Stimulated activated memory B cell treated with anti-CD40 and anti-IgM and Interleukin-4, amounts not matched to agents 10 μg/mL and 1 μg/mL and 100 μg/mL, for 72 hours (primary cell): ENCODE measurements around the gene C2CD4C.
"Not testable (repeated sequence)": the region's sequence is repeated elsewhere in the genome, so short reads cannot be mapped to it uniquely, and the experiment has no call there.

Experiments used
- ATAC-seq: fragments of 150-1000 bp; cut with Tn5 transposase; 2 replicates; pipeline ENCODE4 v1.10.0; 2021
- H3K27ac Mint-ChIP-seq: one replicate; pipeline ENCODE4 v1.8.0; 2022; ENCODE audit warnings: mild to moderate bottlenecking, mixed read lengths
- H3K27me3 Mint-ChIP-seq: one replicate; pipeline ENCODE4 v1.8.0; 2022; ENCODE audit warnings: mixed read lengths
- H3K36me3 Mint-ChIP-seq: one replicate; pipeline ENCODE4 v1.8.0; 2022; ENCODE audit warnings: mixed read lengths
- H3K4me1 Mint-ChIP-seq: one replicate; pipeline ENCODE4 v1.8.0; 2022; ENCODE audit warnings: mixed read lengths
- H3K4me3 Mint-ChIP-seq: one replicate; pipeline ENCODE4 v1.8.0; 2022; ENCODE audit warnings: mild to moderate bottlenecking, moderate library complexity, mixed read lengths
- H3K9me3 Mint-ChIP-seq: one replicate; pipeline ENCODE4 v1.8.0; 2022; ENCODE audit warnings: mixed read lengths

Gene C2CD4C

DNA sequence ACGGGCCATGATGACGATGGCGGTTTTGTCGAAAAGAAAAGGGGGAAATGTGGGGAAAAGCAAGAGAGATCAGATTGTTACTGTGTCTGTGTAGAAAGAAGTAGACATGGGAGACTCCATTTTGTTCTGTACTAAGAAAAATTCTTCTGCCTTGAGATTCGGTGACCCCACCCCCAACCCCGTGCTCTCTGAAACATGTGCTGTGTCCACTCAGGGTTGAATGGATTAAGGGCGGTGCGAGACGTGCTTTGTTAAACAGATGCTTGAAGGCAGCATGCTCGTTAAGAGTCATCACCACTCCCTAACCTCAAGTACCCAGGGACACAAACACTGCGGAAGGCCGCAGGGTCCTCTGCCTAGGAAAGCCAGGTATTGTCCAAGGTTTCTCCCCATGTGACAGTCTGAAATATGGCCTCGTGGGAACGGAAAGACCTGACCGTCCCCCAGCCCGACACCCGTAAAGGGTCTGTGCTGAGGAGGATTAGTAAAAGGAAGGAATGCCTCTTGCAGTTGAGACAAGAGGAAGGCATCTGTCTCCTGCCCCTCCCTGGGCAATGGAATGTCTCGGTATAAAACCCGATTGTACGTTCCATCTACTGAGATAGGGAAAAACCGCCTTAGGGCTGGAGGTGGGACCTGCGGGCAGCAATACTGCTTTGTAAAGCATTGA, 22.2 kb downstream of the C2CD4C start:
- peaks cover 13% of the 10 kb centered on the region for H3K9me3 Mint-ChIP-seq
- peaks cover 18% of the 10 kb centered on the region for H3K4me1 Mint-ChIP-seq
- not testable (repeated sequence) for ATAC-seq, H3K36me3 Mint-ChIP-seq, H3K27ac Mint-ChIP-seq, H3K4me3 Mint-ChIP-seq
- peaks cover 36% of the 10 kb centered on the region for H3K27me3 Mint-ChIP-seq

DNA sequence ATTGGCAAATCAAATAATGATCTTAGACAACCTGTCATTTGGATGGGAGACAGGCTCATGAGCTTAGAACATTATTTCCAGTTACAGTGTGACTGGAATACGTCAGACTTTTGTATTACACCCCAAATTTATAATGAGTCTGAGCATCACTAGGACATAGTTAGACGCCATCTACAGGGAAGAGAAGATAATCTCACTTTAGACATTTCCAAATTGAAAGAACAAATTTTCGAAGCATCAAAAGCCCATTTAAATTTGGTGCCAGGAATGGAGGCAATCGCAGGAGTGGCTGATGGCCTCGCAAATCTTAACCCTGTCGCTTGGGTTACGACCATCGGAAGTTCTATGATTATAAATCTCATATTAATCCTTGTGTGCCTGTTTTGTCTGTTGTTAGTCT, 22.8 kb downstream of the C2CD4C start:
- ATAC-seq, H3K27ac Mint-ChIP-seq, H3K4me3 Mint-ChIP-seq, H3K36me3 Mint-ChIP-seq: not testable (repeated sequence)
- peaks cover 15% of the 10 kb centered on the region for H3K9me3 Mint-ChIP-seq
- peaks cover 20% of the 10 kb centered on the region for H3K4me1 Mint-ChIP-seq
- peaks cover 36% of the 10 kb centered on the region for H3K27me3 Mint-ChIP-seq

DNA sequence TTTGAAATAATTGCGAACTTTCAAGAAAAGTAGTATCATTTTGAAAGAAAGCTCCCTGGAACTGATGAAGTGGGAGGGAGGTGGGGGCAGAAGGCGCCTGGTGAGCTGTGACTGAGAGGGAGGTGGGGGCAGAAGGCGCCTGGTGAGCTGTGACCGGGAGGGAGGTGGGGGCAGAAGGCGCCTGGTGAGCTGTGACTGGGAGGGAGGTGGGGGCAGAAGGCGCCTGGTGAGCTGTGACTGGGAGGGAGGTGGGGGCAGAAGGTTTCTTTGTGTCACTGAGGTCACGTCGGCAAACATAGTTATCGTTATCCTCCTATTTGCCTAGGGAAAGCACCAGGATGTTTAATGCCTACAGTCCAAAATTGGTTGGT, 24.2 kb downstream of the C2CD4C start:
- H3K27me3 Mint-ChIP-seq, result peaks cover 36% of the 10 kb centered on the region

DNA sequence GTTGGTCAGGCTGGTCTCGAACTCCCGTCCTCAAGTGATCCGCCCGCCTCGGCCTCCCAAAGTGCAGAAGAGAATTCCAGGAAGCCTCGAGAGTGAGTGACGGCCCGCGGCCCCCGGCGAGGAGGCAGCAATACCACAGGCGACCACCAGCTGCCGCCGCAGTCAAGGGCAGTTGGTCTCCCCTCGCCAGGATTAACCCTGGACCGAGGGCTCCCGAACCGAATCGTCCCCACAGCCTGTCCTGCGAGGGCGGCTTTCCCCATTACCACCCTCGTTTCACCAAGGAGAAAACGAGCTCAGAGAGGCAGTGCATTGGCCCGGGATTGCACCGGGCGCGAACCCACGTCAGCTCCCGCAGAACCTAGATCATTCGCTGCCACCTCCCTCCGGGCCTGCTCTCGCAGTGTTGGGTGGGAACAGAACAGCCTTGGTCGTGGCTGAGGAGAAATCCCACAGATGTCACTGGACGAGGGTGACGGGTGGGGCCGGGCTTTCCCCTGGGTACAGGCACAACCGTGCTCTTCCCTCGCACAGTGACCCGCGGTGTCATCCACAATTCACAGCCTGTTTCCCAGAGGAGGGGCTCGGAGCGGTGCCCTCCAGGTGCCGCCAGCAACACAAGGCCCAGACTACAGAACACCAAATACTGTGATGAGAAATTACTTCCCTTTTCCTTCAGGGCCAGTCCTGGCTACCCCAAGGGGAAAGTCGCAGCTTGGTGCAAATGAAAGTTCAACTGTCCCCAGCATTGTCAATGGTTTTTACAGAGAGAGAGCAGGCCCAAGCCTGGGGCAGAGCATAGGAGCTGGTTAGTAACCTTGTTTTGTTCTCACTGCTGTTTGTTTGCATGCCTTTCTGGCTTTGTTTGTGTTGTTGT, 24.8 kb downstream of the C2CD4C start:
- Mint-ChIP-seq H3K4me3 (no peak overlapping the region), H3K36me3 (no peaks in the 10 kb centered on the region), H3K4me1 (peaks cover 20% of the 10 kb centered on the region)

More for the DNA sequence above, 24.2 kb downstream of the C2CD4C start:
- Mint-ChIP-seq H3K36me3 (no peaks in the 10 kb centered on the region), H3K4me1 (peaks cover 20% of the 10 kb centered on the region), H3K4me3 (no peak overlapping the region), H3K27ac (no peak overlapping the region), H3K9me3 (peaks cover 19% of the 10 kb centered on the region)
- no peak for ATAC-seq

GRCh38 chr19:383040-383439, 25.9 kb downstream of the C2CD4C start:
- peaks cover 20% of the 10 kb centered on the region for H3K4me1 Mint-ChIP-seq
- H3K4me3 Mint-ChIP-seq, result no peak overlapping the region
- H3K27ac Mint-ChIP-seq, result peak overlapping the region; percentile 69
- H3K36me3 Mint-ChIP-seq, result no peaks in the 10 kb centered on the region
- no peak for ATAC-seq
- peaks cover 29% of the 10 kb centered on the region for H3K27me3 Mint-ChIP-seq
- H3K9me3 Mint-ChIP-seq, result peaks cover 19% of the 10 kb centered on the region

More for the DNA sequence above, 24.8 kb downstream of the C2CD4C start:
- H3K27me3 Mint-ChIP-seq, result peaks cover 35% of the 10 kb centered on the region
- no peak for ATAC-seq
- H3K27ac Mint-ChIP-seq, result no peak overlapping the region
- H3K9me3 Mint-ChIP-seq, result peaks cover 19% of the 10 kb centered on the region

DNA sequence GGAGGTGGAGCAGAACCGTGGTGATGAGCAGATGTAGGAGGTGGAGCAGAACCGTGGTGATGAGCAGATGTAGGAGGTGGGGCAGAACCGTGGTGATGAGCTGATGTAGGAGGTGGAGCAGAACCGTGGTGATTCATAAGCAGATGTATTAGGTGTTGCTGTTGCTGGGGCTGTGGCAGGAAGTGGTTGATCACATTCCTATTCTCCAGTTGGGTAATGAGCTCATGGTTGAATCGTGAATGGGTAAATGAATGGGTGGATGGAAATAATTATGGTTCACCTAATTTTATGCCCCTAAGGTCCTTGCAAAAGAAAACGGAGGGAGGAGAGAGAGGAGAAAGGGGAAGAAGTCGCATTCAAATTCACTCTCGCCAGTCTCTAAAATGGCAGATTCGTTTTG, 26.4 kb downstream of the C2CD4C start:
- peak overlapping the region; percentile 69 for H3K27ac Mint-ChIP-seq
- peak overlapping the region; percentile 61 for H3K4me3 Mint-ChIP-seq
- not testable (repeated sequence) for H3K36me3 Mint-ChIP-seq
- H3K27me3 Mint-ChIP-seq, result peaks cover 34% of the 10 kb centered on the region
- H3K4me1 Mint-ChIP-seq, result peaks cover 20% of the 10 kb centered on the region
- peak; percentile 82 for ATAC-seq
- H3K9me3 Mint-ChIP-seq, result peaks cover 19% of the 10 kb centered on the region

- not testable (repeated sequence) for ATAC-seq, H3K27ac Mint-ChIP-seq, H3K36me3 Mint-ChIP-seq
- peak overlapping the region; percentile 21 for H3K4me3 Mint-ChIP-seq
- H3K4me1 Mint-ChIP-seq, result peaks cover 20% of the 10 kb centered on the region
- peaks cover 19% of the 10 kb centered on the region for H3K9me3 Mint-ChIP-seq
- H3K27me3 Mint-ChIP-seq, result peaks cover 35% of the 10 kb centered on the region
Measured at GRCh38 chr19:381901-382300, 27.0 kb downstream of the C2CD4C start.

DNA sequence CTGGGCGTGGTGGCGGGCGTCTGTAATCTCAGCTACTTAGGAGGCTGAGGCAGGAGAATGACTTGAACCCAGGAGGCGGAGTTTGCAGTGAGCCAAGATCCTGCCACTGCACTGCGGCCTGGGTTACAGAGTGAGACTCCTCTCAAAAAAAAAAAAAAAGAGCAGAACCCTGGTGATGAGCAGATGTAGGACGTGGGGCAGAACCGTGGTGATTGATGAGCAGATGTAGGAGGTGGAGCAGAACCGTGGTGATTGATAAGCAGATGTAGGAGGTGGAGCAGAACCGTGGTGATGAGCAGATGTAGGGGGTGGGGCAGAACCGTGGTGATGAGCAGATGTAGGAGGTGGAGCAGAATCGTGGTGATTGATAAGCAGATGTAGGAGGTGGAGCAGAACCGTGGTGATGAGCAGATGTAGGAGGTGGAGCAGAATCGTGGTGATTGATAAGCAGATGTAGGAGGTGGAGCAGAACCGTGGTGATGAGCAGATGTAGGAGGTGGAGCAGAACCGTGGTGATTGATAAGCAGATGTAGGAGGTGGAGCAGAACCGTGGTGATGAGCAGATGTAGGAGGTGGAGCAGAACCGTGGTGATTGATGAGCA, 28.2 kb downstream of the C2CD4C start:
- peaks cover 20% of the 10 kb centered on the region for H3K4me1 Mint-ChIP-seq
- peaks cover 35% of the 10 kb centered on the region for H3K27me3 Mint-ChIP-seq
- not testable (repeated sequence) for H3K36me3 Mint-ChIP-seq, H3K27ac Mint-ChIP-seq, ATAC-seq, H3K4me3 Mint-ChIP-seq
- H3K9me3 Mint-ChIP-seq, result peaks cover 19% of the 10 kb centered on the region

DNA sequence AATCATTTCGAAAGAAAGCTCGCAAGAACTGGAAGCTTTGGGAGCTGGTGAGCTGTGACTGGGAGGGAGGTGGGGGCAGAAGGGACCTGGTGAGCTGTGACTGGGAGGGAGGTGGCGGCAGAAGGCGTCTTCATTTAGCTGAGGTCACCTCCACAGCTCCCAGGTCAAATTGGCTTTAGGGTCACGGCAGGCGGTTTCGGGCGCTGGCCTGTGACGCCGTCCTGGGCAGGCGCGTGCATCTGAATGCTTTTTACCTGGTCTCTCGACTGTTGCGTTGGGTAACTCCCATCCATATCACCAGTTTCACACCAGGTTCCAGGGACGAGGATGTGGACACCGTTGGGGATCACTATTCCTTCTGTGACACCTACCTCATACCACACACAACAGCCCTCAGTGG, 29.2 kb downstream of the C2CD4C start:
- Mint-ChIP-seq H3K27me3 (peaks cover 44% of the 10 kb centered on the region), H3K36me3 (no peaks in the 10 kb centered on the region), H3K4me1 (peaks cover 20% of the 10 kb centered on the region), H3K9me3 (peaks cover 19% of the 10 kb centered on the region), H3K4me3 (no peak overlapping the region), H3K27ac (no peak overlapping the region)
- ATAC-seq, result no peak

GRCh38 chr19:378706-379105, 30.2 kb downstream of the C2CD4C start:
- ATAC-seq, result no peak
- H3K27me3 Mint-ChIP-seq, result peaks cover 45% of the 10 kb centered on the region
- H3K4me3 Mint-ChIP-seq, result no peak overlapping the region
- peaks cover 19% of the 10 kb centered on the region for H3K9me3 Mint-ChIP-seq
- peaks cover 18% of the 10 kb centered on the region for H3K4me1 Mint-ChIP-seq
- H3K36me3 Mint-ChIP-seq, result no peaks in the 10 kb centered on the region
- H3K27ac Mint-ChIP-seq, result no peak overlapping the region

GRCh38 chr19:377801-378581, 31.0 kb downstream of the C2CD4C start:
- no peak overlapping the region for H3K27ac Mint-ChIP-seq
- H3K4me3 Mint-ChIP-seq, result no peak overlapping the region
- H3K4me1 Mint-ChIP-seq, result peaks cover 13% of the 10 kb centered on the region
- no peak for ATAC-seq
- peaks cover 14% of the 10 kb centered on the region for H3K9me3 Mint-ChIP-seq
- peaks cover 45% of the 10 kb centered on the region for H3K27me3 Mint-ChIP-seq
- no peaks in the 10 kb centered on the region for H3K36me3 Mint-ChIP-seq

GRCh38 chr19:376111-376470, 32.9 kb downstream of the C2CD4C start:
- Mint-ChIP-seq H3K36me3 (no peaks in the 10 kb centered on the region), H3K4me1 (no peaks in the 10 kb centered on the region), H3K27ac (no peak overlapping the region), H3K4me3 (no peak overlapping the region), H3K9me3 (peaks cover 3% of the 10 kb centered on the region), H3K27me3 (peaks cover 62% of the 10 kb centered on the region)
- no peak for ATAC-seq

- H3K27me3 Mint-ChIP-seq, result peaks cover 62% of the 10 kb centered on the region
- peaks cover under 1% of the 10 kb centered on the region for H3K9me3 Mint-ChIP-seq
- no peaks in the 10 kb centered on the region for H3K4me1 Mint-ChIP-seq
- no peak overlapping the region for H3K27ac Mint-ChIP-seq
- no peaks in the 10 kb centered on the region for H3K36me3 Mint-ChIP-seq
- no peak for ATAC-seq
- H3K4me3 Mint-ChIP-seq, result no peak overlapping the region
Measured at GRCh38 chr19:375395-376110, 33.4 kb downstream of the C2CD4C start.

DNA sequence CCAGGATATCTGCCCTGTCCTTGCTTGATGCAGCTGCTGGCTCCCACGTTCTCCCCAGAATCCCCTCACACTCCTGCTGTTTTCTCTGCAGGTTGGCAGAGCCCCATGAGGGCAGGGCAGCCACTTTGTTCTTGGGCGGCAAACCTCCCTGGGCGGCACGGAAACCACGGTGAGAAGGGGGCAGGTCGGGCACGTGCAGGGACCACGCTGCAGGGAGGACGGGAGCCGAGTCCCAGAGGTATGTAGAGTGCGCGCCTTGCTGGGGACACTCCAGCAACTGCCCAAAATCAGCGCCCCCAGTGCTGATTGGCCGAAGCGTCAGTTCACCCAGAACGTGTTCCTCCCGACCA, 34.1 kb downstream of the C2CD4C start:
- Mint-ChIP-seq H3K4me1 (no peaks in the 10 kb centered on the region), H3K36me3 (no peaks in the 10 kb centered on the region), H3K27ac (no peak overlapping the region), H3K27me3 (peaks cover 63% of the 10 kb centered on the region), H3K4me3 (no peak overlapping the region), H3K9me3 (no peaks in the 10 kb centered on the region)
- no peak for ATAC-seq
